Neural crest cell (in vitro differentiated cells): ENCODE measurements around the gene GPHN. TPM values are rescaled to one million over a fixed set of nuclear protein-coding genes. Genes with fewer than 3 reads are reported as not detected.
"Not testable (repeated sequence)": the region's sequence is repeated elsewhere in the genome, so short reads cannot be mapped to it uniquely, and the experiment has no call there.

ENCODE experiments used
- DNase-seq: peaks from one replicate; pipeline ENCODE4 v3.0.0; 2021; ENCODE audit warnings: low read depth, mixed read lengths, low spot score
- H3K27ac Mint-ChIP-seq: one replicate; pipeline ENCODE4 v1.8.0; 2021; ENCODE audit warnings: mild to moderate bottlenecking, mixed read lengths; ENCODE audit not compliant: unreplicated experiment
- H3K27me3 Mint-ChIP-seq: 2 replicates; pipeline ENCODE4 v1.8.0; 2021; ENCODE audit warnings: low read depth, mild to moderate bottlenecking, mixed read lengths
- H3K36me3 Mint-ChIP-seq: 2 replicates; pipeline ENCODE4 v1.8.0; 2021; ENCODE audit warnings: low read depth, mild to moderate bottlenecking, mixed read lengths
- H3K4me1 Mint-ChIP-seq: 2 replicates; pipeline ENCODE4 v1.8.0; 2021; ENCODE audit warnings: mixed read lengths
- H3K4me3 Mint-ChIP-seq: one replicate; pipeline ENCODE4 v1.8.0; 2021; ENCODE audit warnings: mild to moderate bottlenecking, mixed read lengths
- H3K9me3 Mint-ChIP-seq: 2 replicates; pipeline ENCODE4 v1.8.0; 2021; ENCODE audit warnings: mixed read lengths
- CTCF ChIP-seq: fragments of 200-600 bp; sonication (generic); conservative IDR thresholded peaks from 2 replicates; pipeline ENCODE4 v1.5.0; 2021; ENCODE audit warnings: antibody characterized with exemption, mild to moderate bottlenecking
- total RNA-seq: library from RNA; stranded (reverse); gene quantifications from 2 replicates; pipeline ENCODE4 v1.2.1, GENCODE V29; 2021

The GPHN gene
- total RNA-seq, 1 donor from 2014 or later, result 43.5 TPM

- H3K4me3 Mint-ChIP-seq, result no peak overlapping the region
- H3K27me3 Mint-ChIP-seq, result no peaks in the 10 kb centered on the region
- DNase-seq, result no peak
- H3K9me3 Mint-ChIP-seq, result peaks cover 2% of the 10 kb centered on the region
- H3K27ac Mint-ChIP-seq, result no peak overlapping the region
- peaks cover 6% of the 10 kb centered on the region for H3K4me1 Mint-ChIP-seq
- H3K36me3 Mint-ChIP-seq, result peaks cover 5% of the 10 kb centered on the region
- no peak for TF ChIP-seq CTCF
Observed at GRCh38 chr14:66831173-66831572, 323.2 kb downstream of the GPHN start.

- no peaks in the 10 kb centered on the region for H3K27me3 Mint-ChIP-seq
- DNase-seq, result no peak
- no peak overlapping the region for H3K4me3 Mint-ChIP-seq
- TF ChIP-seq CTCF, result no peak
- peaks cover 5% of the 10 kb centered on the region for H3K36me3 Mint-ChIP-seq
- H3K9me3 Mint-ChIP-seq, result peaks cover 2% of the 10 kb centered on the region
- no peaks in the 10 kb centered on the region for H3K4me1 Mint-ChIP-seq
- no peak overlapping the region for H3K27ac Mint-ChIP-seq
Observed at GRCh38 chr14:66833816-66834215, 325.9 kb downstream of the GPHN start.

GRCh38 chr14:66837436-66837835, 329.5 kb downstream of the GPHN start:
- H3K4me1 Mint-ChIP-seq, H3K27me3 Mint-ChIP-seq, DNase-seq: not testable (repeated sequence)

GRCh38 chr14:66842911-66843512, 335.1 kb downstream of the GPHN start:
- no peaks in the 10 kb centered on the region for H3K9me3 Mint-ChIP-seq
- peaks cover 7% of the 10 kb centered on the region for H3K4me1 Mint-ChIP-seq
- no peaks in the 10 kb centered on the region for H3K27me3 Mint-ChIP-seq
- H3K4me3 Mint-ChIP-seq, result no peak overlapping the region
- H3K27ac Mint-ChIP-seq, result no peak overlapping the region
- H3K36me3 Mint-ChIP-seq, result no peaks in the 10 kb centered on the region
- TF ChIP-seq CTCF, result no peak
- no peak for DNase-seq

More at GRCh38 chr14:66837436-66837835, 329.5 kb downstream of the GPHN start:
- H3K36me3 Mint-ChIP-seq, H3K9me3 Mint-ChIP-seq, H3K4me3 Mint-ChIP-seq, H3K27ac Mint-ChIP-seq: not testable (repeated sequence)

GRCh38 chr14:66850258-66850888, 342.4 kb downstream of the GPHN start:
- no peaks in the 10 kb centered on the region for H3K27me3 Mint-ChIP-seq
- no peak for TF ChIP-seq CTCF
- no peak for DNase-seq
- H3K27ac Mint-ChIP-seq, result no peak overlapping the region
- H3K9me3 Mint-ChIP-seq, result peaks cover 6% of the 10 kb centered on the region
- H3K4me3 Mint-ChIP-seq, result no peak overlapping the region
- H3K4me1 Mint-ChIP-seq, result no peaks in the 10 kb centered on the region
- peaks cover 10% of the 10 kb centered on the region for H3K36me3 Mint-ChIP-seq

- Mint-ChIP-seq H3K4me1 (no peaks in the 10 kb centered on the region), H3K9me3 (peaks cover 7% of the 10 kb centered on the region), H3K27ac (no peak overlapping the region), H3K4me3 (no peak overlapping the region), H3K36me3 (peaks cover 13% of the 10 kb centered on the region), H3K27me3 (no peaks in the 10 kb centered on the region)
- no peak for DNase-seq
- TF ChIP-seq CTCF, result no peak
Observed at GRCh38 chr14:66853311-66853710, 345.4 kb downstream of the GPHN start.
